GM12891 (cell line): ENCODE data around the gene TTC7B.

ENCODE experiments used
- PAX5 ChIP-seq: IDR thresholded peaks from 2 replicates; pipeline ENCODE4 v1.6.1; 2011; ENCODE audit warnings: low read length, moderate library complexity, mild to moderate bottlenecking; ENCODE audit not compliant: insufficient read depth, severe bottlenecking
- POLR2A ChIP-seq: IDR thresholded peaks from 2 replicates; pipeline ENCODE4 v1.6.1; 2011; ENCODE audit warnings: low read depth, low read length, control low read depth
- POLR2AphosphoS5 ChIP-seq: IDR thresholded peaks from 2 replicates; pipeline ENCODE4 v1.6.1; 2011; ENCODE audit warnings: low read depth, low read length, control low read depth
- POU2F2 ChIP-seq: IDR thresholded peaks from 2 replicates; pipeline ENCODE4 v1.6.1; 2011; ENCODE audit warnings: low read depth, mild to moderate bottlenecking, control low read depth, low read length, moderate library complexity

- TF ChIP-seq POLR2A (no peak), POU2F2 (no peak), POLR2AphosphoS5 (no peak), PAX5 (no peak)
Observed at GRCh38 chr14:90489306-90489705, 326.9 kb downstream of the TTC7B start.
